Breast epithelium (tissue), 4 donors: ENCODE data around the gene RTN4RL1. TPM values are rescaled to one million over a fixed set of nuclear protein-coding genes. Genes with fewer than 3 reads are reported as not detected.

Experiments
- DNase-seq, 2 donors: peaks; one replicate each; pipeline ENCODE4 v3.0.0-alpha.2; 2019; ENCODE audit warnings: low spot score in 2 of 2
- H3K27ac ChIP-seq, 2 donors: fragments of 200-600 bp; sonication (generic) in 1 of 2; one replicate each; pipeline ENCODE4 v1.5.1; 2016 to 2019; ENCODE audit warnings: mild to moderate bottlenecking in 1 of 2
- H3K27me3 ChIP-seq, 2 donors: fragments of 200-600 bp; sonication (generic) in 1 of 2; one replicate each; pipeline versions ENCODE4 v1.5.1 to v1.6.0; 2017 to 2019; ENCODE audit warnings: control low read depth in 1 of 2, mild to moderate bottlenecking in 1 of 2
- H3K36me3 ChIP-seq: fragments of 200-600 bp; one replicate; pipeline ENCODE4 v1.5.1; 2019
- H3K4me1 ChIP-seq, 2 donors: fragments of 200-600 bp; sonication (generic); one replicate each; pipeline ENCODE4 v1.5.1; 2016 to 2019; ENCODE audit warnings: control low read depth in 1 of 2
- H3K4me3 ChIP-seq, 3 donors: fragments of 200-600 bp; sonication (generic); 1 replicate in 2 of 3; 2 replicates in 1 of 3; pipeline ENCODE4 v1.5.1; 2016 to 2019; ENCODE audit warnings: mild to moderate bottlenecking in 3 of 3, moderate library complexity in 2 of 3
- H3K9me3 ChIP-seq, 2 donors: fragments of 200-600 bp; sonication (generic) in 1 of 2; one replicate each; pipeline ENCODE4 v1.5.1; 2016 to 2019; ENCODE audit warnings: control low read depth in 1 of 2
- CTCF ChIP-seq, 3 donors: fragments of 450-650 bp; IDR thresholded peaks; one replicate each; pipeline ENCODE4 v1.5.1; 2016 to 2017; ENCODE audit warnings: antibody characterized with exemption in 3 of 3, mild to moderate bottlenecking in 3 of 3, moderate library complexity in 3 of 3
- POLR2A ChIP-seq: fragments of 450-650 bp; IDR thresholded peaks from one replicate; pipeline ENCODE4 v1.6.1; 2016; ENCODE audit warnings: antibody characterized with exemption, mild to moderate bottlenecking, moderate library complexity
- POLR2AphosphoS5 ChIP-seq, 3 donors: sonication (generic); formaldehyde crosslinking; IDR thresholded peaks; one replicate each; pipeline ENCODE4 v1.6.1; 2017; ENCODE audit warnings: antibody characterized with exemption in 3 of 3
- intact Hi-C: fragments of 100-400 bp; cut with DNase I; formaldehyde crosslinking; loops from one replicate; pipeline ENCODE4 v1.15.1; 2023; ENCODE audit warnings: low total_unique reads
- total RNA-seq, 3 donors: library from RNA; depleted of rRNA; stranded (reverse); fragments of >200 nt; gene quantifications; one replicate each; pipeline ENCODE4 v1.1.0, GENCODE V29; 2016

Gene RTN4RL1
- total RNA-seq, 3 donors from 2014 or later = 3.8 to 19.6 (median 14.1) TPM

DNA sequence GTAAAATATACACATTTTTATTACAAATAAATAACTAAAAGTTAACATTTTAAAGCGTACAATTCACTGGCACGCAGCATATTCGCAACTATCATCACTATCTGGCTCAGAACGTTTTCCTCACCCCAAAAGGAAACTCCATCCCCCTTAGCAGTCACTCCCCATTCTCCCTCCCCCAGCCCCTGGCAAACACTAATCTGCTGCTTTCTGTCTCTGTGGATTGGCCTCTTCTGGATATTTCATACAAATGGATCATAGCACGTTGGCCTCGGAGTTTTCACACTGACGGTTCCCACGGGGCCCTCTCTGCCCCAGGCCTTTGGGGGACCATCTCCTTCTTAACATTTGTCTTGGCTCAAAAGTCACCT is 64.6 kb downstream of the RTN4RL1 start:
- TF ChIP-seq CTCF (IDR thresholded peaks at IDR 0.05) = no peak
- no peak for TF ChIP-seq POLR2A
- TF ChIP-seq POLR2AphosphoS5 (IDR thresholded peaks at IDR 0.05) = no peak
- H3K4me1 ChIP-seq = no peaks in the 10 kb centered on the region
- no peaks in the 10 kb centered on the region for H3K9me3 ChIP-seq
- no peaks in the 10 kb centered on the region for H3K36me3 ChIP-seq
- DNase-seq = no peak
- intact Hi-C loops = no loop called here
- no peaks in the 10 kb centered on the region for H3K27me3 ChIP-seq
- H3K27ac ChIP-seq = peak overlapping the region in 1 of 2 donors; percentile 43
- no peak overlapping the region for H3K4me3 ChIP-seq

- DNase-seq = no peak
- no peaks in the 10 kb centered on the region for H3K4me1 ChIP-seq
- H3K36me3 ChIP-seq = no peaks in the 10 kb centered on the region
- peak overlapping the region in 1 of 3 donors; percentile 11 for H3K4me3 ChIP-seq
- H3K27ac ChIP-seq = peak overlapping the region in 1 of 2 donors; percentile 43
- no peak for TF ChIP-seq POLR2AphosphoS5 (IDR thresholded peaks at IDR 0.05)
- TF ChIP-seq POLR2A = no peak
- TF ChIP-seq CTCF (IDR thresholded peaks at IDR 0.05) = no peak
- no peaks in the 10 kb centered on the region for H3K27me3 ChIP-seq
- no peaks in the 10 kb centered on the region for H3K9me3 ChIP-seq
- intact Hi-C loops = no loop called here
Observed at GRCh38 chr17:1959871-1960544, 65.1 kb downstream of the RTN4RL1 start.

DNA sequence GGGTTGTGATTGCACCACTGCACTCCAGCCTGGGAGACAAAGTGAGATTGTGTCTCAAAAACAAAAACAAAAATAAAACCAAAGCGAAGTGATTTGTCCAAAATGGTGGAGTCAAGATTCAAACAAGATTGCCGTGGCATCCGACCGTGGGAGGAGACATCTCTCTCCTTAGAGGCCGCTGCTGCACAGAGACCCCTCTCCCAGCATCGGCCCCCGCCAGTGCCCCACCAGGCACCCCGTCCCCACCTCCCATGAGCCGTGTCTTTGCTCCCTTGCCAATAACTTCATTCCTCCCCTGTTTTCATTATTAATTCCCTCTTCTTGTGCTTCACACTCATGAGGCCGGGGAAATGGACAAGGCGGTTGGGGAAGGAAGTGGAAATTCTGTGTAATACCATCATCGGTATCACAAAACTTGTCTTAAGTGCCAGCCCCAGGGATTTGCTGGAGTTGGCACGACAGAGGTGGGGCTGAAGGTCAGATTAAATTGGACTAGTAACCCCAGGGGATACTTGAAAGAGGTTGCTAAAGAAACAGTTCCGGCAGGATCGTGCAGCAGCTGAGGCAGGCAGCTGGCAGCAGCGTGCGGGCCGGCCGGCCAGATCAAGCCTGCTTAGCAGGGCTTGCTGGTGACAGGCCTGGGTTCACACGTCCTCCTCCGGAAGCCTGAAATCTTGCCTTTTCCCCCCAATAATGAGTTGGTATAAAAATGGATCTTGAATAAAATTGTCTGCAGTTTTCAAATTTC is 66.8 kb downstream of the RTN4RL1 start:
- Histone ChIP-seq H3K27me3 (no peaks in the 10 kb centered on the region), H3K27ac (peak overlapping the region; percentile 5 to 12), H3K9me3 (no peaks in the 10 kb centered on the region), H3K36me3 (no peaks in the 10 kb centered on the region), H3K4me3 (no peak overlapping the region), H3K4me1 (no peaks in the 10 kb centered on the region)
- TF ChIP-seq CTCF (IDR thresholded peaks at IDR 0.05) (no peak), POLR2AphosphoS5 (IDR thresholded peaks at IDR 0.05) (no peak), POLR2A (no peak)
- DNase-seq = no peak
- intact Hi-C loops = no loop called here

GRCh38 chr17:1957037-1957436 is 68.1 kb downstream of the RTN4RL1 start:
- no peak for TF ChIP-seq CTCF (IDR thresholded peaks at IDR 0.05)
- TF ChIP-seq POLR2AphosphoS5 (IDR thresholded peaks at IDR 0.05) = no peak
- no peak for TF ChIP-seq POLR2A
- intact Hi-C loops = no loop called here
- Histone ChIP-seq H3K27me3 (no peaks in the 10 kb centered on the region), H3K9me3 (no peaks in the 10 kb centered on the region), H3K36me3 (no peaks in the 10 kb centered on the region), H3K4me1 (no peaks in the 10 kb centered on the region), H3K4me3 (no peak overlapping the region), H3K27ac (no peak overlapping the region)
- DNase-seq = no peak

GRCh38 chr17:1956134-1956533 is 69.0 kb downstream of the RTN4RL1 start:
- intact Hi-C loops = no loop called here
- TF ChIP-seq POLR2AphosphoS5 (IDR thresholded peaks at IDR 0.05) (no peak), POLR2A (no peak), CTCF (IDR thresholded peaks at IDR 0.05) (no peak)
- no peaks in the 10 kb centered on the region for H3K4me1 ChIP-seq
- H3K36me3 ChIP-seq = no peaks in the 10 kb centered on the region
- H3K9me3 ChIP-seq = no peaks in the 10 kb centered on the region
- H3K27ac ChIP-seq = no peak overlapping the region
- no peak overlapping the region for H3K4me3 ChIP-seq
- DNase-seq = no peak
- no peaks in the 10 kb centered on the region for H3K27me3 ChIP-seq
